ENCODE results near the gene LASP1NB.

Gene LASP1NB

DNA sequence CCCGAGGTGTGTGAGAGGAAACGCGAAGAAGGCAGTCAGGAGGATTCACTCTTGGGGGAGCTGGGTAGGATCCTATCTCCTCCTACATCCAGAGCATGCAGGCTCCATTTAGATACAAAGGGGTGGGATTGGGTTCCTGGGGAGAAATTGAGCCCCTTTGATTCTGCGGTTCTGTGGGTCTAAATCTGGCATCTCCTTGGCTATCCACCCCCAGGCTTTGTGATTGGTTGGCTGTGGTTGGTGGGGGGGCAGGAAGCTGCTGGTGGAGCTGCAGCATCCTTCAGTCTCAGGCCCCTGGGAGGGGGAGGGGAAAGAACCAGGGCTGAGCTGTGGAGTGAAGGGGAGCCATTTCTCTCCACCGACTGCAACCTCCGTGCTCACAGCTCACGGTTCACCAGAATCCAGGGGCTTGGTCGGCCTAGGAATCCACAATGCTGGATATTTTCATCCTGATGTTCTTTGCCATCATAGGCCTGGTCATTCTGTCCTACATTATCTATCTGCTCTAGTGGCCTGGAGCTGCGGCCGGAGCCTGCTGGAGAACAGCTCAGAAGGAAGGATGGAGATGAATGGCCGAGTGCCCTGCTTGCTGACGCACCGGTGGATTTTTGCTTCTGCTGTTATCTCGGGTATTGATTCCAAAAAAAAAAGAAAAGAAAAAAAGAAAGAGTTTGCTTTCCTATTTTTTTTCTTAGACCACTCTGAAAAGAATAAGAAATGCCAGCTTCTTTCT is at the start of gene LASP1NB:
Gene LASP1NB (plus strand): TSS at position 352 of the 733 bp plus-strand sequence.
- no peak for DNase-seq (ENCODE audit: low read depth)

GRCh38 chr17:38877130-38877851 is 48.1 kb upstream of the LASP1NB start:
- no peak for DNase-seq (ENCODE audit: low read depth)

DNA sequence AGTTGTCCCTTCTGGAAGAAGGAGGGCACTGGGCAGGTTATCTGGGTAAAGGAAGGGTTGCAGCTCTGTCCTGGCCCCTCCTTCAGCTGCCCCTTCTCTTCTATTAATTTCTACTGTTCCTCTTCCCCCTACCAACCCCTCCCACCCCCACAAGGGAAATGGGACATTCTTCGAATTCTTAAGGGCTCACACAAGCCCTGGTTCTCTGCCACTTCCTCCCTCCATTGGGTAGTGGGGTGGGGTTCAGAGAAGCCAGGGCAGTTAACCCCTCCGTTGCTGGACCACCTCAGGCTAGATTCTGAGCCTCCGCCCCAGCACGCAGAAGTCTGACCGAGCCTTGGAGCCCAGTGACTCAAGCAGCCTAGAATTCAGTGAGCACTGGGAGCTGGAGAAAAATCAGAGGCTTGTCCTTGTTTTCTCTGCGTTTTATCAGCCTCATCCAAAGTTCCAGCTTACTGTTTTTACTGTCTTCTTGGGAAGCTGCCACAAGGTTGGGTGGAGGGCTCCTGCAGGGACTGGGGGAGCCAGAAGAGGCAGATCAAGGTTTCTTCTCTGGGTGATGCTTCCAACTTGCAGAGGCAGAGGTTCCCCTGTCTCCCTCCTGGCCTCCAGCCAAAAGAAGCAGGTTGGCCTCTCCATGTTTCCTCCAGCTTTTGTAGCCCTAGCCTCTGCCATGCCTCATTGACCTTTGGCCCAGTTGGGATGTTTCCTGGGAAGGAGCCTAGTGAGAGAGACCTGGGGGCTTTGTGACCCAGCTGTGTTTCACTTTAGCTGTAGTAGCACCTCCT is 45.3 kb upstream of the LASP1NB start:
- DNase-seq (ENCODE audit: low read depth), result no peak

DNA sequence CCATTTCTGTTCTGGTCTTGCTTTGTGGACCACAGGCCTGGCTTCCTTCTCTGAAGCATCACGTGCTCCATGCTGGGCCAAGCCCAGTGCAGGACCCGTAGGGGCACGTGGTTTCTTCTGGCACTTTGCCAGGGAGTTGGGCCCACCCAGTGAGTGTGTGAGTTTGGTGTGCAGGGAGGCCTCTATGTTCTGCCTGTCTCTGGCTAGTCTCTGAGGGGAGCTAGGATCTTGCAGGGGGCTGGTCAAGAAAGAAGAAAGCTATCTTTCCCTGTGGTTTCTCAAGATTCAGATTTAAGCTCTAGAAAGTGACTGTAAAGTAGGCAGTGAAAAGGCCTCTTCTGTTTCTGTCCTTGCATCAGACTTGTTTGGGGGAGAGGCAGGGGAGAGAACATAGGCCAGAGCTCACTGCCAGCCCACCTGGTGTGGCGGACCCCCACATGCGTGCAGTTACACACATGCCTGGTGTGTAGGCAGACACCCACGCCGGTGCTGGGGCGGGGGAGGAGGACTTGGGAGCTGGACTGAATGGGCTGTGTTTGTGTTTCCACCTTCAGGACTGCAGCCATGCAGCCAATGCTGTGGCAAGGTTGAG is 43.7 kb upstream of the LASP1NB start:
- DNase-seq (ENCODE audit: low read depth), result no peak

- no peak for DNase-seq (ENCODE audit: low read depth)
Observed at GRCh38 chr17:38882870-38883269, 42.5 kb upstream of the LASP1NB start.

- no peak for DNase-seq (ENCODE audit: low read depth)
Observed at GRCh38 chr17:38883592-38884526, 41.6 kb upstream of the LASP1NB start.

- DNase-seq (ENCODE audit: low read depth), result no peak
Observed at GRCh38 chr17:38885044-38885727, 40.2 kb upstream of the LASP1NB start.

GRCh38 chr17:38885728-38886642 is 39.4 kb upstream of the LASP1NB start:
- no peak for DNase-seq (ENCODE audit: low read depth)

DNA sequence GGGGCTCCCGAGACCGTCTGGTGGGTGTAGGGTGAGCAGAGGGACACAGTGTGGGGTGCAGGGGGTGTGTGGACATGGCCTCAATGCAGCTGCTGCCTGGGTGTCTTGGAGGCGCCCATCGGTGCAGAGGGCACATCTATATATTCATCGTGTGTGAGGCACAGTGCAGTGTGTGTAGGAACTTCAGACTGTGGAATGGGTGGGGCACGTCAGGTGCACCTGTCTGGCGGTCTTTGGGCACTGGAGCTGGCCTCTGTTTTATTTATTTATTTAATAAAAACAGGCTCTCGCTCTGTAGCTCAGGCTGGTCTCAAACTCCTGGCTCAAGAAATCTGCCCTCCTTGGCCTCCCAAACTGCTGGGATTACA is 38.8 kb upstream of the LASP1NB start:
- no peak for DNase-seq (ENCODE audit: low read depth)

- DNase-seq (ENCODE audit: low read depth), result no peak
Observed at GRCh38 chr17:38888842-38889241, 36.6 kb upstream of the LASP1NB start.

GRCh38 chr17:38889745-38890409 is 35.5 kb upstream of the LASP1NB start:
- DNase-seq (ENCODE audit: low read depth), result no peak

- no peak for DNase-seq (ENCODE audit: low read depth)
Observed at GRCh38 chr17:38890410-38890746, 35.0 kb upstream of the LASP1NB start.

GRCh38 chr17:38891441-38891840 is 34.0 kb upstream of the LASP1NB start:
- no peak for DNase-seq (ENCODE audit: low read depth)

DNA sequence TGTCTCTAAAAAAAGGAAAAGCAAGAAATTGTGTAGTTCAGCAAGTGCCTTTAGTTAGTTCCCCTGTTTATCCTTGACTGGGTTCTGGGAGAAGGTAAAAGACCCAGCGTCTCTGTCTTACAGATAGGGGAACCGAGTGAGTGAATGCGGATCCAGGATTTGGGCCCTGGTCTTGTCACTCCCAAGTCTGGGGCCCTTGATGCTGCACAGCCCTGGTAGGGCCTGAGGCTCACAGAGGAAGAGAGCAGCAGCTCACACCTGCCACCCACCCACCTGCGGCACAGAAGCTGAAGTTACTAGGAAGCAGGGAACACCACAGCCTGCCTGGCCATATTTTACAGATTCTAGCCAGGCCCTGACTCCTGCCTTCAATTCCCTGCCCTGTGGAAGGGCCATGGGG is 33.3 kb upstream of the LASP1NB start:
- no peak for DNase-seq (ENCODE audit: low read depth)

DNA sequence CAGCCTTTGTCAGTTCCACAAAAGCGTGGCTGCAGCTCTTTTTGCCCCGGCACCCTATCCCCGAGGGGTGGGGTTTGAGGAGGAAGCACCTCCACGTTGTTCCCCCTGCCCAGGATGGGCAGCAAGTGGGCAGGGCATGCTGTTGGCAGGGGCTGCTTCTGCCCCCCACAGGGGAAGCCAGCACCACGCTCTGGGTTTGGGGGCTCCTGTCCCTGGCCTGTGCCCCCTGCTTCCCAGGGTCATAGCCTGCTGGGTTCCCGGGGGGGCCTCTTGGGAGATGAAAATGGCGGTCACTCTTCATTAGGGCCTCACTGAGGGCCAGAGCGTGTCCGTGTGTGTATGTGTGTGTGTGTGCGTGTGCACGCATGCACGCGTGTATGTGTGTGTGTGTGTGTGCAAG is 32.8 kb upstream of the LASP1NB start:
- DNase-seq (ENCODE audit: low read depth), result no peak

DNA sequence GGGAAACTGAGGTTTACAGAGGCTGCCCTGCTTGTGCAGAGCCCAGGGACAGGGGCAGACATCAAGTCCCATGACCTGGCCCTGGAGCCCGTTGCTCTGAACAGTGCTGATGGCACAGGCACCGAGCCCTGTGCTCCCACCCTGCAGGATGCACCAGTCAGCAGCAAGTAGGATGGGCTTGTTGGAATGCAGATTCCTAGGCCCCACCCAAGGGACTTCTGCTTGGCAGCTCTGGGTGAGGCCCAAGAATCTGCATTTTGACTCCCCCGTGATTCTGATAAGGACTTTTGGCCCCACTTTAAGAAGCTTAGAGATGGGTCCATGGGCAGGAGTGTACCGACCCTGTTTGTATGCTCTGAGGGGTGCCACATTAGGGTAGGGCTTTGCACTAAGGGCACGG is 32.3 kb upstream of the LASP1NB start:
- no peak for DNase-seq (ENCODE audit: low read depth)

GRCh38 chr17:38893607-38894006 is 31.8 kb upstream of the LASP1NB start:
- no peak for DNase-seq (ENCODE audit: low read depth)

GRCh38 chr17:38894276-38894675 is 31.1 kb upstream of the LASP1NB start:
- no peak for DNase-seq (ENCODE audit: low read depth)

GRCh38 chr17:38896346-38896954 is 29.0 kb upstream of the LASP1NB start:
- no peak for DNase-seq (ENCODE audit: low read depth)

All from GM04503 (cell line).